OCI-M1 (cell line): ENCODE data around the gene PXK.
"Not testable (repeated sequence)": the region's sequence is repeated elsewhere in the genome, so short reads cannot be mapped to it uniquely, and the experiment has no call there.

ENCODE experiments used
- DNase-seq: peaks from one replicate; lab custom pipeline; 2025; lab: John Stamatoyannopoulos, UW

Gene PXK

DNA sequence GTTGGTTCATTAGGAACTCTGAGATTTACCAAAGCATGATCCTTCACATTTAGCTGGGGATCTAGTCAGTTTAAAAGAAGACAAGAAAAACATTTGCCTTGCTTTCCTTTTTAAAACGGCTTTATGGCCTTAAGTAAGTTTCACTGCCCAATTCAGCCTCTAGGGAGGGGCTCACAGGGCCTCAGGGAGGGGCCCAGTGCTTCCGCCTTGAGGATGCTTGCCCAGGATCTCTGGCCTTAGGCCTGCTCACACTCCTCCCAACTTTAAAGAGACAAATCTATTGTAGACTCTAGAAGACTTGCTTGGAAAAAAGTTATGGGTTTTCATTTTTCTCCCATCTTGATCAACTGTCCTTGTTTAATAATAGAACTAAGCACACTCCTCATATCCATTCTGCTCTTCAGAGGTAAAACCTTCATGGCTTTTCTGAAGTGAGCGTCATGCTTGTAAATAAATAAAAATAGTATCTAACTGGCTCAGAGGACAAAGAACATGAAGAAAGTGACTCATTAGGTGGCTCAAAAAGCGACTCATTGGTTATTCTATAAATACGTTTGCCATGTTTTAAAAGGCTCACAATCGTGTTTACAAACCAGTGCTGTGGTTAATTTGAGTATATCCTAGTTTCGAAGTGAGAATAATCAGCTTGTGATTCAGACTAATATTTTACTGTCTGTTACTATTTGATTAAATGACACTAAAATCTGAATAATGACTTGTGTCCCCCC lies 87.3 kb downstream of the PXK start:
- DNase-seq = no peak

DNA sequence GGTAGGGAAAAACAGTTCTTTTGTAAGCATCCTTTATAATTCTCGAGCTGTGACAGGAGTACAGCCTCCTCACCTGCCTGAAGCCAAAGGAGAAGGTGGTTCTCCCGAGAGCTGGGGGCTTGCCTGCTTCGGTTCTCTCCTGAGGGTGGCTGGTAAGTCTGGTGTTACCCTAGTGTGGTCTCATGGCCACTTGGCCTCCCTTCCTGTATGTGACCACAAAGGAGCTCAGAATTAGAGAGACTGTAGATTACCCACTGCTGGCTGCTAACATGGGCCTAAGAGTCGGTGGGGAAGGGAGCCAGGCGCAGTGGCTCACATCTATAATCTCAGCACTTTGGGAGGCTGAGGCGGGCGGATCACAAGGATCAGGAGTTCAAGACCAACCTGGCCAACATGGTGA lies 88.3 kb downstream of the PXK start:
- DNase-seq = no peak

DNA sequence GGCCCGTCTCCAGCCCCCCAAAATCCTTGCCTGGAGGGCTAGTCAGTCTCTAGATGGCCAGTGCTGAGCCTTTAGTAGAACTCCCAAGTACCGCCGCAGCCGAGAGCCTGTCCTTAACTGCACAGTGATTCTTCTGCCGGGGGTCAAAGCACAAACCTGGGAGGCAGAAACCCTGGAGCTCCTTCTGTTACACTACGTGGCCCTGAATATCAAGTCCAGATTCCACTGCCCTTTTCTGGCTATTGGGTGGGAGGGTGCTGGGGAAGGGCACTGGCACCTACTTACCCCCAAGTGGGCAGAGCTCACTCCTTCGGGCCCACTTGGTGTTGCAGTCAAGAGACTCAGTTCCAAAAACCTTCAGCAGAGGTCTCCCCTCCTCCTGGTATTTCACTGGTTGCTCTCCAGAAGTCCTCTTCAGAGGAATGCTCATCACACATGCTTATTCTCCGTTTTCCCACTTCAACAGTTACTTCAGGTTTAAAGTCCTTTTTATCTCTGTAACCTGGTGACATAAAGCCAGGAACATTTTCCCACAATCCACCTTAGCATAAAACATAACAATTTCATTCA lies 90.1 kb downstream of the PXK start:
- peak; percentile 5 for DNase-seq

DNA sequence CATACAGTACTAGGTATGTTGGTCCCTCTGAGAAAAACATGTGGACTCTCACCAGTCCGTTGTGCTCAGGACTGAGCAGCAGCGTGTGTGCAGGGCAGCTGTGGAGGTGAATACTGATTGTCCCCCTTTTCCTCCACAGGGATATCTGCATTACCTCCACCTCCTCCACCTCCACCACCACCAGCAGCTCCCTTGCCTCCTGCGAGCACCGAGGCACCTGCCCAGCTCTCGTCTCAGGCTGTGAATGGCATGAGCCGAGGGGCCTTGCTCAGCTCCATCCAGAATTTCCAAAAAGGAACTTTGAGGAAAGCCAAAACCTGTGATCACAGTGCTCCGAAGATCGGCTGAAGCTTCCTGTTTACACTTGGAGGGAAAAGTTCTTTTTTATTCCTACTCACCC lies 91.9 kb downstream of the PXK start:
- DNase-seq = no peak

DNA sequence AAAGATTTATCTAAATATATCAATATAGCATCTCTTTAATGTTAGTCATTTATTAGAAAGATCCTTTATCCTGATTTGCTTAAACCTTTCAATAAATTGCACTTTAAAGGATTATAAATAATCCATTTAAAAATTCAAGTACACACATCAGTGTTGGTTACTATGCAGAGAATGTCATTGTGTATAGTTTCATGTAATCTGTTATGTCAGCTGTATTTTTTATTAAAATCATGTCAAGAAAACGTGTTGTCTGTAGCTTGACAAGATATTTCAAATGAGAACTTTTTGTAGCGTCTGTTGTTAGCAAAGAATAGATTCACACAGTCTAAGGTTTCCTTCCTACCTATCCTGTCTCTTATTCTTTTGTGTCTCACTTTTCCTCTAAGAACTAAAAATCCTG lies 93.1 kb downstream of the PXK start:
- DNase-seq = no peak

- DNase-seq = no peak
Observed at GRCh38 chr3:58427661-58428361, 95.1 kb downstream of the PXK start.

DNA sequence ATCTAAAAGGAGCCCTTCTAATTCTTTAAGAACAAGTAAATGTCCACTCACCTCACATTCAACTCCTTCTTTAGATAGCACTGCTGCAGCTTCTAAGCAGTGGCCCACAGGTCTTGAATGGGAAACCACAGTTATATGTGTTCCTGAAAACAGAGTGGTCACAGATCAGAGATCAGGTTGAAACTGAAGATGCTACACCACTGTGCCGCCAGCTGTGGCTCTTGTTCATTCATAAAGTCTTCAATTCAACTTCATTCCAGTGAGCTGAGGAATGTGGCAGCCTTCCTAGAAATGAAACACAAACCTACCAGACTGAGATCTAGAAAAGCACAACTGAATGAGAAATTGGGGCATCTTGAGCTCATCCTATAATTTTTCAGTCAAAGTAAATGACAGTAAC lies 97.0 kb downstream of the PXK start:
- no peak for DNase-seq

DNA sequence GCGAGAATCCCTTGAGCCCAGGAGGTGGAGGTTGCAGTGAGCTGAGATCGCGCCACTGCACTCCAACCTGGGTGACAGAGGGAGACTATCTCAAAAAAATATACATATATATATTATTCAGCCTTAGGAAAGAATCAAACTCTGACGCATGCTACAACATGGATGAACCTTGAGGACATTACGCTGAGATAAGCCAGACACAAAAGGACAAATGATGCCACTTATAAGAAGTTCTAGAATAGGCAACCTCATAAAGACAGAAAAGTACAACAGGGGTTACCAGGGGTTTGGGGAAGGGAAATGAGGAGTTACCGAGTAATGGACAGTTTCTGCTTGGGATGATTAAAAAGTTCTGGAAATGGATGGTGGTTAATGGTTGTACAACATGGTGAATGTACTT lies 100.2 kb downstream of the PXK start:
- no peak for DNase-seq

- peak; percentile 92 for DNase-seq
Observed at GRCh38 chr3:58433400-58434167, 100.9 kb downstream of the PXK start, which contains the start of gene PDHB. Gene PDHB (minus strand): TSS chr3:58433832. CDS start chr3:58433809, 23 bp downstream.

GRCh38 chr3:58434168-58434504 lies 101.4 kb downstream of the PXK start:
- DNase-seq = no peak

GRCh38 chr3:58434511-58434910 lies 101.8 kb downstream of the PXK start:
- DNase-seq = no peak

GRCh38 chr3:58434990-58435389 lies 102.3 kb downstream of the PXK start:
- DNase-seq = no peak

DNA sequence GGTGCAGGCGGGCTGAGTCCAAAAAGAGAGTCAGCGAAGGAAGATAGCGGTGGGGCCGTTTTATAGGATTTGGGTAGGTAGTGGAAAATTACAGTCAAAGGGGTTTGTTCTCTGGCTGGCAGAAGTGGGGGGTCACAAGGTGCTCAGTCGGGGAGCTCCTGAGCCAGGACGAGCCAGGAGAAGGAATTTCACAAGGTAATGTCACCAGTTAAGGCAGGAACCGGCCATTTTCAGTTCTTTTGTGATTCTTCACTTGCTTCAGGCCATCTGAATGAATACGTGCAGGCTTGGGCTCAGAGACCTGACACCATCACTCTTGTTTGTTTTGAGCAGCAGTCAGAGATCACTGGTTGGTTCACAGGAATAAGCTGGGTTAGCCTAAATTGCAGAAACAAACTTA lies 104.6 kb downstream of the PXK start:
- DNase-seq = not testable (repeated sequence)

- DNase-seq = not testable (repeated sequence)
Observed at GRCh38 chr3:58440996-58441355, 108.3 kb downstream of the PXK start.

- no peak for DNase-seq
Observed at GRCh38 chr3:58441514-58442450, 109.1 kb downstream of the PXK start.

- DNase-seq = no peak
Observed at GRCh38 chr3:58452176-58452575, 119.5 kb downstream of the PXK start.

- no peak for DNase-seq
Observed at GRCh38 chr3:58459160-58459559, 126.5 kb downstream of the PXK start.

- no peak for DNase-seq
Observed at GRCh38 chr3:58462829-58463180, 130.1 kb downstream of the PXK start.

DNA sequence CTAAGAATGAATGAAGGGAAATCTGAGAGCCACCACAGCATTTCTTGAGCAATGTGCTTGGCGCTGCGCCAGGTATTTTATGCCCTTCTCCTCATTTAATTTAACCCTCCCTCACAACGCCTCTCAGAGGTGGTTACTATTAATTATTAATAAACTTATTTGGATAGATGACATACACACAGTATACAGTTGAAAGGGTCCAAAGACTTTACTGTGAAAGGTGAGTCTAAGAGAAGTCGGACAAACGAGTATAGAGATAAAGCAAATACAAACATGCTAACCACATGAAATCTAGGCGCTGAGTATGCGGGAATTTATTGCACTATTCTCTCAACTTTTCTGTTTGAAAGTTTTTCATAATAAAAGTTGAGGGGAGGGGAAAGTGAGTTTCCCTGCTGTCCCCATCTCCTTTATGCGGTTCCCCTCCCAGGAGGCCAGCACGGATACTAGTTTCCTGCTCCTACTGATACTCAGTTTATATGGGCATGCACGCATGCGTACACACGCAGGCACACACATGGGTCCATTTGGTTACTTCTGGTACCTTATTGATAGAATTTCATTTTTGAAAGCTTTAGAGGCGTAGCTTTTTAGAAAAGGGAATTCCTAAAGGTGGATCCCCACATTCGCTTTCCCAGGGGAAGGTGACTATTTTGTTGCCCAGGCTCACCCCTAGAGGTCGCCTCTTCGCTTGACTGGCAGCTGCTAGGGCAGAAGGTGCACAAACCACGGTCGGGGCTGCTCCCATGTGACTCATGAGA lies 130.7 kb downstream of the PXK start:
- DNase-seq = peak; percentile 82

GRCh38 chr3:58463942-58464271 lies 131.2 kb downstream of the PXK start:
- DNase-seq = no peak

DNA sequence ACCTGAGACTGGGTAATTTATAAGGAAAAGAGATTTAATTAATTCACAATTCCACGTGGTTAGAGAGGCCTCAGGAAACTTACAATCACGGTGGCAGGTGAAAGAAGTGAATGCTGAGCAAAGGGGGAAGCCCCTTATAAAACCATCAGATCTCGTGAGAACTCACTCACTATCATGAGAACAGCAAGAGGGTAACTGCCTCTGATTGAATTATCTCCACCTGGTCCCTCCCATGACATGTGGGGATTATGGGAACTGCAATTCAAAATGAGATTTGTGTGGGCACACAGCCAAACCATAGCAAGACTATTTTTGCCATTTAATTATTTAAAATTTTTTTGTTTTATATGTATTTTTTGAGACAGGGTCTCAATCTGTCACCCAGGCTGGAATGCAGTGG lies 132.2 kb downstream of the PXK start:
- no peak for DNase-seq
